Right atrium auricular region (tissue), 2 donors: Measurements from ENCODE around the gene CD53. TPM values are rescaled to one million over a fixed set of nuclear protein-coding genes. Genes with fewer than 3 reads are reported as not detected.
"Not testable (repeated sequence)": the region's sequence is repeated elsewhere in the genome, so short reads cannot be mapped to it uniquely, and the experiment has no call there.

ENCODE experiments used
- DNase-seq: peaks from one replicate; pipeline ENCODE4 v3.0.0-alpha.2; 2019; ENCODE audit warnings: low spot score
- H3K27ac ChIP-seq, 2 donors: fragments of 200-600 bp; sonication (generic); 1 replicate in 1 of 2; 2 replicates in 1 of 2; pipeline ENCODE4 v1.5.1; 2016 to 2019
- H3K27me3 ChIP-seq, 2 donors: fragments of 200-600 bp; sonication (generic); one replicate each; pipeline versions ENCODE4 v1.5.1 to v1.6.0; 2017 to 2019
- H3K36me3 ChIP-seq: fragments of 200-600 bp; sonication (generic); one replicate; pipeline ENCODE4 v1.5.1; 2016
- H3K4me1 ChIP-seq, 2 donors: fragments of 200-600 bp; sonication (generic); one replicate each; pipeline versions ENCODE4 v1.5.1 to v1.6.0; 2017 to 2019
- H3K4me3 ChIP-seq, 2 donors: fragments of 200-600 bp; sonication (generic); 1 replicate in 1 of 2; 2 replicates in 1 of 2; pipeline ENCODE4 v1.5.1; 2017 to 2019; ENCODE audit warnings: mild to moderate bottlenecking in 1 of 2, moderate library complexity in 1 of 2
- H3K9me3 ChIP-seq, 2 donors: fragments of 200-600 bp; sonication (generic); one replicate each; pipeline ENCODE4 v1.5.1; 2019
- CTCF ChIP-seq, 2 donors: fragments of 200-600 bp; sonication (generic); IDR thresholded peaks; one replicate each; pipeline ENCODE4 v1.5.1; 2019; ENCODE audit warnings: antibody characterized with exemption in 2 of 2
- total RNA-seq, 2 donors: library from RNA; depleted of rRNA; stranded (reverse); fragments of >200 nt; gene quantifications; one replicate each; pipeline ENCODE4 v1.1.0, GENCODE V29; 2016

Gene CD53
- total RNA-seq, 2 donors from 2014 or later, result 7.0 to 29.4 TPM

- H3K9me3 ChIP-seq, result no peaks in the 10 kb centered on the region
- no peak for TF ChIP-seq CTCF (IDR thresholded peaks at IDR 0.05)
- H3K4me1 ChIP-seq, result no peaks in the 10 kb centered on the region
- H3K27me3 ChIP-seq, result no peaks in the 10 kb centered on the region
- no peaks in the 10 kb centered on the region for H3K36me3 ChIP-seq
- DNase-seq, result no peak
- H3K4me3 ChIP-seq, result no peak overlapping the region
- no peak overlapping the region for H3K27ac ChIP-seq
Measured at GRCh38 chr1:110927484-110928075, 54.6 kb downstream of the CD53 start.

GRCh38 chr1:110928191-110928590 is 55.2 kb downstream of the CD53 start:
- Histone ChIP-seq H3K4me1 (no peaks in the 10 kb centered on the region), H3K9me3 (no peaks in the 10 kb centered on the region), H3K27me3 (no peaks in the 10 kb centered on the region), H3K27ac (no peak overlapping the region), H3K4me3 (no peak overlapping the region), H3K36me3 (no peaks in the 10 kb centered on the region)
- no peak for DNase-seq
- no peak for TF ChIP-seq CTCF (IDR thresholded peaks at IDR 0.05)

- no peaks in the 10 kb centered on the region for H3K9me3 ChIP-seq
- TF ChIP-seq CTCF (IDR thresholded peaks at IDR 0.05), result no peak
- no peaks in the 10 kb centered on the region for H3K4me1 ChIP-seq
- no peak for DNase-seq
- no peaks in the 10 kb centered on the region for H3K27me3 ChIP-seq
- no peaks in the 10 kb centered on the region for H3K36me3 ChIP-seq
- H3K4me3 ChIP-seq, result no peak overlapping the region
- no peak overlapping the region for H3K27ac ChIP-seq
Measured at GRCh38 chr1:110928904-110929303, 56.0 kb downstream of the CD53 start.

- not testable (repeated sequence) for H3K36me3 ChIP-seq, H3K4me3 ChIP-seq, H3K27ac ChIP-seq, H3K4me1 ChIP-seq, H3K9me3 ChIP-seq, DNase-seq, H3K27me3 ChIP-seq
Measured at GRCh38 chr1:110931097-110931496, 58.1 kb downstream of the CD53 start.

- H3K9me3 ChIP-seq, result peaks cover 0 to 17% of the 10 kb centered on the region in 2 donors
Measured at GRCh38 chr1:110936567-110936966, 63.6 kb downstream of the CD53 start.

GRCh38 chr1:110944806-110945205 is 71.9 kb downstream of the CD53 start:
- H3K4me3 ChIP-seq, result no peak overlapping the region
- H3K36me3 ChIP-seq, result peaks cover 29% of the 10 kb centered on the region
- H3K9me3 ChIP-seq, result peaks cover 0 to 3% of the 10 kb centered on the region in 2 donors
- no peak for TF ChIP-seq CTCF (IDR thresholded peaks at IDR 0.05)
- DNase-seq, result no peak
- H3K4me1 ChIP-seq, result no peaks in the 10 kb centered on the region
- no peaks in the 10 kb centered on the region for H3K27me3 ChIP-seq
- no peak overlapping the region for H3K27ac ChIP-seq

More at GRCh38 chr1:110936567-110936966, 63.6 kb downstream of the CD53 start:
- H3K36me3 ChIP-seq, result no peaks in the 10 kb centered on the region
- H3K27me3 ChIP-seq, result no peaks in the 10 kb centered on the region
- no peak overlapping the region for H3K27ac ChIP-seq
- H3K4me1 ChIP-seq, result no peaks in the 10 kb centered on the region
- no peak overlapping the region for H3K4me3 ChIP-seq
- TF ChIP-seq CTCF (IDR thresholded peaks at IDR 0.05), result no peak
- DNase-seq, result no peak
